Measurements from ENCODE around the gene DMXL2.
"Not testable (repeated sequence)": the region's sequence is repeated elsewhere in the genome, so short reads cannot be mapped to it uniquely, and the experiment has no call there.

The DMXL2 gene

GRCh38 chr15:51622604-51623370 is at the start of gene DMXL2:
Gene DMXL2, minus strand, starts transcription at chr15:51622771. Its CDS starts 226 bp downstream, at chr15:51622545.
- no peak for TF ChIP-seq CTCF (IDR thresholded peaks at IDR 0.05; ENCODE audit: low read depth, low read length)

GRCh38 chr15:51672155-51672687 is 49.6 kb upstream of the DMXL2 start:
- no peak for TF ChIP-seq CTCF (IDR thresholded peaks at IDR 0.05; ENCODE audit: low read depth, low read length)
- no peak overlapping the region for H3K4me3 ChIP-seq (ENCODE audit: low read depth, low read length)

More at GRCh38 chr15:51622604-51623370, at the start of gene DMXL2:
- H3K4me3 ChIP-seq (ENCODE audit: low read depth, low read length) = peak within 1 kb of the TSS; percentile 88

- no peak for TF ChIP-seq CTCF (IDR thresholded peaks at IDR 0.05; ENCODE audit: low read depth, low read length)
- no peak overlapping the region for H3K4me3 ChIP-seq (ENCODE audit: low read depth, low read length)
Measured at GRCh38 chr15:51669381-51669780, 46.8 kb upstream of the DMXL2 start.

GRCh38 chr15:51668446-51668845 is 45.9 kb upstream of the DMXL2 start:
- no peak for TF ChIP-seq CTCF (IDR thresholded peaks at IDR 0.05; ENCODE audit: low read depth, low read length)
- no peak overlapping the region for H3K4me3 ChIP-seq (ENCODE audit: low read depth, low read length)

GRCh38 chr15:51667478-51667877 is 44.9 kb upstream of the DMXL2 start:
- no peak overlapping the region for H3K4me3 ChIP-seq (ENCODE audit: low read depth, low read length)
- TF ChIP-seq CTCF (IDR thresholded peaks at IDR 0.05; ENCODE audit: low read depth, low read length) = no peak

GRCh38 chr15:51661072-51661471 is 38.5 kb upstream of the DMXL2 start:
- no peak for TF ChIP-seq CTCF (IDR thresholded peaks at IDR 0.05; ENCODE audit: low read depth, low read length)

GRCh38 chr15:51658664-51659063 is 36.1 kb upstream of the DMXL2 start:
- no peak for TF ChIP-seq CTCF (IDR thresholded peaks at IDR 0.05; ENCODE audit: low read depth, low read length)
- H3K4me3 ChIP-seq (ENCODE audit: low read depth, low read length) = no peak overlapping the region

More at GRCh38 chr15:51661072-51661471, 38.5 kb upstream of the DMXL2 start:
- no peak overlapping the region for H3K4me3 ChIP-seq (ENCODE audit: low read depth, low read length)

GRCh38 chr15:51655401-51656057 is 33.0 kb upstream of the DMXL2 start:
- H3K4me3 ChIP-seq (ENCODE audit: low read depth, low read length) = not testable (repeated sequence)

Data from WI38 (cell line).